Measurements from ENCODE around the gene SASH1. TPM values are rescaled to one million over a fixed set of nuclear protein-coding genes. Genes with fewer than 3 reads are reported as not detected.

Gene SASH1
- total RNA-seq, 2 donors from 2014 or later = 21.0 to 49.8 TPM

DNA sequence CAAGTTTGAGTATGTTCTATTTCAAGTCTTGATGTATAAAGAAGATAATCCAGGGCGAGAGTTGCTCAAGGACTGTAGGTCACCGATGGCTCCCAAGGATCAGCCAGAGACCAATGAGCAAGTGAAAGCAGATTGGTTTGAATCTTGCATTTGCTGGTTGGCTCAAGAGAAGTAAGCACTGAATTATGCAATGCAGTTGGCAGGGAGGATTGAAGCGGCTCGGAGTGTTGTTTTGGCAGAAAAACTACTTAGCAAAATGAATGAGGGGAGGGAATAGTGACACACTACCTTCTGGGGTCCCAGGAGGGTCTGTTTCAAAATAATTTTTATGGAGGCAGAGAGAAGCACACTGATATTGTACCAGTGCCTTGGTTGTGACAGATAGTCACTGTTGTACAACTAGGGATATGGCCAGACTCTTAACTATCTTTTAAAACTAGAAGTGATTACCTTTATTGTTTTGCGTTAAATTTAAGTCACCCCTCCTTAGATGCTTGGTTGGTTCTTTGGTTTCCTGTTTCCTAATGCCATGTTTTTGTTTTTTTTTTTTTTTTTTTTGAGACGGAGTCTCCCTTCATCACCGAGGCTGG is 15.7 kb downstream of the SASH1 start:
- intact Hi-C loops (cut with DNase I) = no loop called here
- DNase-seq (peak in 3 of 4 donors; percentile 33 to 59 (median 33)), ATAC-seq (peak; percentile 60)
- 39 to 46% methylated on average over 7 of the region's 7 CpGs for WGBS, 2 donors
- Histone ChIP-seq H3K4me3 (no peak overlapping the region), H3K4me1 (peaks cover 5% of the 10 kb centered on the region), H3K9me3 (no peaks in the 10 kb centered on the region), H3K27me3 (no peaks in the 10 kb centered on the region), H3K27ac (no peak overlapping the region), H3K36me3 (replicated peaks in 1 of 2; ENCODE audit: insufficient read depth in 1 of 2, low read depth in 2 of 2) (no peaks in the 10 kb centered on the region)
- TF ChIP-seq, protein P1, sequence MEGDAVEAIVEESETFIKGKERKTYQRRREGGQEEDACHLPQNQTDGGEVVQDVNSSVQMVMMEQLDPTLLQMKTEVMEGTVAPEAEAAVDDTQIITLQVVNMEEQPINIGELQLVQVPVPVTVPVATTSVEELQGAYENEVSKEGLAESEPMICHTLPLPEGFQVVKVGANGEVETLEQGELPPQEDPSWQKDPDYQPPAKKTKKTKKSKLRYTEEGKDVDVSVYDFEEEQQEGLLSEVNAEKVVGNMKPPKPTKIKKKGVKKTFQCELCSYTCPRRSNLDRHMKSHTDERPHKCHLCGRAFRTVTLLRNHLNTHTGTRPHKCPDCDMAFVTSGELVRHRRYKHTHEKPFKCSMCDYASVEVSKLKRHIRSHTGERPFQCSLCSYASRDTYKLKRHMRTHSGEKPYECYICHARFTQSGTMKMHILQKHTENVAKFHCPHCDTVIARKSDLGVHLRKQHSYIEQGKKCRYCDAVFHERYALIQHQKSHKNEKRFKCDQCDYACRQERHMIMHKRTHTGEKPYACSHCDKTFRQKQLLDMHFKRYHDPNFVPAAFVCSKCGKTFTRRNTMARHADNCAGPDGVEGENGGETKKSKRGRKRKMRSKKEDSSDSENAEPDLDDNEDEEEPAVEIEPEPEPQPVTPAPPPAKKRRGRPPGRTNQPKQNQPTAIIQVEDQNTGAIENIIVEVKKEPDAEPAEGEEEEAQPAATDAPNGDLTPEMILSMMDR (IDR thresholded peaks at IDR 0.05) = no peak
- no peak for TF ChIP-seq POLR2A (IDR thresholded peaks at IDR 0.05)

DNA sequence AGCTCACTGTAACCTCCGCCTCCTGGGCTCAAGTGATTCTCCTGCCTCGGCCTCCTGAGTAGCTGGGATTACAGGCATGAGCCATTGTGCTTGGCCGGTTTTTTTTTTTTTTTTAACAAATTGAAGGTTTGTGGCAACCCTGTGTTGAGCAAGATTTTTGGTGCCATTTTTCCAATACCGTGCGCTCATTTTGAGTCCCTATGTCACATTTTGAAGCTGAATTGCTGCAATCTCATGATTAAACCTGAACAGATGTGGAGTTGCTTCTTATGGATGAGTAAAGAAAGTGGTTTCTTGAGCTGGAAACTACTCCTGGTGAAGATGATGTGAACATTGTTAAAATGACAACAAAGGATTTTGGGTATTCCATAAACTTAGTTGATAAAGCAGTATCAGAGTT is 16.6 kb downstream of the SASH1 start:
- no peak overlapping the region for H3K27ac ChIP-seq
- no peaks in the 10 kb centered on the region for H3K27me3 ChIP-seq
- TF ChIP-seq, protein P1 (IDR thresholded peaks at IDR 0.05) = no peak
- TF ChIP-seq POLR2A (IDR thresholded peaks at IDR 0.05) = no peak
- ATAC-seq = no peak
- intact Hi-C loops (cut with DNase I) = no loop called here
- no peaks in the 10 kb centered on the region for H3K36me3 ChIP-seq (replicated peaks in 1 of 2; ENCODE audit: insufficient read depth in 1 of 2, low read depth in 2 of 2)
- no peak overlapping the region for H3K4me3 ChIP-seq
- WGBS, 2 donors = 99% methylated on average over 5 of the region's 5 CpGs
- H3K9me3 ChIP-seq = no peaks in the 10 kb centered on the region
- H3K4me1 ChIP-seq = peaks cover 5% of the 10 kb centered on the region
- DNase-seq = no peak

DNA sequence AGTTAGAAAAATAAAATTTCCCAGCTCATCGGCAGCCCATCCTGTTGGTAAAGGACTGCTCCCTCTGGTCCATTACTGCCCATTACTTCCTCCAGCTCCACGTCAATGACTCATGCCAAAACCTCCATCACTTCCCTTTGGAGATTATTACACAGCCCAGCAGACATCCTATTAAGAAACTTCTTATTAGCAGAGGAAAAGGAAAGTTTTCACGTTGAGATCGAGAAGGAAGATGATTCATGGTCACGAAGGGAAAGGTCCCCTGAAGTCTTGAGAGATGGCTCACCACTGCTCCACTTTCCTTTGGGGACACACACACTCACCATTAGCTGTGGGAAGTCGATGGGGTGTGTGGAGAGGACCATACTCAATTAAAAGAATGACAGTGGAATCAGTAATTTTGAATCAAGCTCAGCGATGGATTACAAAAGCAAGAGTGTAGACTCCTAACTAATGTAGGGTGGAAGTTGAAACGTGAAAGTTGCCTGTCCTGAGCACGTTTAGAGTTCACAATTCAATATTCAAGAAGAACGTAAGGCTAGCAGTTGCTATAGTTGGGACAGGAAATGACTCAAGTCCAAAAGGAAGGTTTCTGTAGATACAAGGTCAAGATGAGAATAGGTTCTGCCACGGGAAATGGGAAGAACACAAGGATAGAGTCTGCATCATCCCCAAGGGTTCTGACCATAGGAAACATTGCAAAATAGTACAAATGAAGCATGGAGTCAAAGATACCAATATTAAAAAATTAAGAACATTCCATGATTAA is 21.6 kb downstream of the SASH1 start:
- intact Hi-C loops (cut with DNase I) = no loop called here
- whole genome bisulfite sequencing, 2 donors = 62 to 89% methylated on average over 11 of the region's 11 CpGs
- H3K27me3 ChIP-seq = no peaks in the 10 kb centered on the region
- no peak overlapping the region for H3K4me3 ChIP-seq
- peak; percentile 43 for ATAC-seq
- no peak for TF ChIP-seq POLR2A (IDR thresholded peaks at IDR 0.05)
- TF ChIP-seq, protein P1 (IDR thresholded peaks at IDR 0.05) = no peak
- H3K4me1 ChIP-seq = no peaks in the 10 kb centered on the region
- peak overlapping the region in 1 of 4 donors; percentile 62 for H3K27ac ChIP-seq
- H3K36me3 ChIP-seq (replicated peaks in 1 of 2; ENCODE audit: insufficient read depth in 1 of 2, low read depth in 2 of 2) = no peaks in the 10 kb centered on the region
- H3K9me3 ChIP-seq = no peaks in the 10 kb centered on the region
- DNase-seq = peak in 1 of 4 donors; percentile 42

DNA sequence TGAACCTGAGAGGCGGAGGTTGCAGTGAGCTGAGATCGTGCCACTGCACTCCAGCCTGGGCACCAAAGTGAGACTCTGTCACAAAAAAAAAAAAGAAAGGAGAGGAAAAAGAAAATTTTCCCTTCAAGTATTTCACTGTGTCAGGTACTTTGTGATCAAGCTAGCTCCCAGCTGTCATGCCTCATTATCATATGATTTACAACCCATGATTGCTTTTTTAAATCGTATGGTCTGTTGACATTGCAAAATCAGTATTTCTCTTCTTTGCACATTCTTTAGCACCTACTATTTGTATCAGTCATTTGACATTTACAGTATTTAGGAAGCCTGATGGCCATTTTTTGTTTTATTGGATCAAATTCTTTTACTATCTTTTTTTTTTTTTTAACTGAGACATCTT is 22.4 kb downstream of the SASH1 start:
- Histone ChIP-seq H3K9me3 (no peaks in the 10 kb centered on the region), H3K36me3 (replicated peaks in 1 of 2; ENCODE audit: insufficient read depth in 1 of 2, low read depth in 2 of 2) (no peaks in the 10 kb centered on the region), H3K27me3 (no peaks in the 10 kb centered on the region), H3K27ac (peak overlapping the region in 1 of 4 donors; percentile 62), H3K4me3 (no peak overlapping the region), H3K4me1 (no peaks in the 10 kb centered on the region)
- TF ChIP-seq, protein P1 (IDR thresholded peaks at IDR 0.05) = no peak
- no peak for TF ChIP-seq POLR2A (IDR thresholded peaks at IDR 0.05)
- DNase-seq (no peak), ATAC-seq (no peak)
- intact Hi-C loops (cut with DNase I) = no loop called here
- WGBS, 2 donors = 59 to 64% methylated on average over 3 of the region's 3 CpGs

Data from body of pancreas (tissue), 4 donors.